Left kidney (tissue), 2 donors: ENCODE measurements around the gene COBL. TPM values are rescaled to one million over a fixed set of nuclear protein-coding genes. Genes with fewer than 3 reads are reported as not detected.
"Not testable (repeated sequence)": the region's sequence is repeated elsewhere in the genome, so short reads cannot be mapped to it uniquely, and the experiment has no call there.

Experiments used
- DNase-seq: peaks from one replicate; pipeline ENCODE4 v3.0.0-alpha.2; 2013
- polyA plus RNA-seq: library from polyadenylated mRNA; unstranded; fragments of 120-200 nt; gene quantifications from one replicate; pipeline ENCODE4 v1.2.1, GENCODE V29; 2013; ENCODE audit not compliant: insufficient read length

The COBL gene
- polyA plus RNA-seq, 1 donor: 24.9 TPM

- no peak for DNase-seq
Measured at GRCh38 chr7:51000956-51001355, 315.7 kb downstream of the COBL start.

GRCh38 chr7:50994753-50995319, 321.8 kb downstream of the COBL start:
- no peak for DNase-seq

- DNase-seq: not testable (repeated sequence)
Measured at GRCh38 chr7:50990214-50990613, 326.4 kb downstream of the COBL start.

GRCh38 chr7:50988988-50989387, 327.6 kb downstream of the COBL start:
- no peak for DNase-seq

- DNase-seq: no peak
Measured at GRCh38 chr7:50988465-50988864, 328.1 kb downstream of the COBL start.

GRCh38 chr7:50985096-50985495, 331.5 kb downstream of the COBL start:
- no peak for DNase-seq

- DNase-seq: no peak
Measured at GRCh38 chr7:50983850-50984249, 332.8 kb downstream of the COBL start.

- no peak for DNase-seq
Measured at GRCh38 chr7:50982626-50983025, 334.0 kb downstream of the COBL start.

- DNase-seq: no peak
Measured at GRCh38 chr7:50981743-50982142, 334.9 kb downstream of the COBL start.

- DNase-seq: no peak
Measured at GRCh38 chr7:50980411-50980810, 336.2 kb downstream of the COBL start.

- no peak for DNase-seq
Measured at GRCh38 chr7:50978633-50979215, 337.9 kb downstream of the COBL start.

- no peak for DNase-seq
Measured at GRCh38 chr7:50977421-50977820, 339.2 kb downstream of the COBL start.

GRCh38 chr7:50976064-50976463, 340.5 kb downstream of the COBL start:
- no peak for DNase-seq

GRCh38 chr7:50974240-50974639, 342.4 kb downstream of the COBL start:
- DNase-seq: no peak

- no peak for DNase-seq
Measured at GRCh38 chr7:50973814-50974213, 342.8 kb downstream of the COBL start.

GRCh38 chr7:50970092-50970491, 346.5 kb downstream of the COBL start:
- no peak for DNase-seq
